ENCODE data around the gene SLC39A11.

DNA sequence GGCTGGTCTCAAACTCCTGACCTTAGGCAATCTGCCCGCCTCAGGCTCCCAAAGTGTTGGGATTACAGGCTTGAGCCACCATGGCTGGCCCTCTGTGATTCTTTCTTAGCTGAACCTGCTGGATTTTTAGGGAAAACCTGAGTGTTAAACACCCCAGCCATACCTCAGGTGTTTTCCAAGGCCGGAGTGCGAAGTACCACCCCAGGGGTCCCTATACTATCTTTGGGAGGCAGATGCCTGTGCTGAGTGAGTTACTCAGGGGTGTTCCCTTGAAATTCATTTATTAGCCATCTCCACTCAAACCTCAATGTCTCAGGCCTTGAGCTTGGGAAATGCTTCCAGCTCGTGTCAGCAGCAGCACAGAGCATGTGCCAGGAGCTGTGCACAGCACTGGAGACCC is 432.7 kb downstream of the SLC39A11 start:
- TF ChIP-seq POLR2AphosphoS5 (IDR thresholded peaks at IDR 0.05): no peak
- TF ChIP-seq, protein P1, sequence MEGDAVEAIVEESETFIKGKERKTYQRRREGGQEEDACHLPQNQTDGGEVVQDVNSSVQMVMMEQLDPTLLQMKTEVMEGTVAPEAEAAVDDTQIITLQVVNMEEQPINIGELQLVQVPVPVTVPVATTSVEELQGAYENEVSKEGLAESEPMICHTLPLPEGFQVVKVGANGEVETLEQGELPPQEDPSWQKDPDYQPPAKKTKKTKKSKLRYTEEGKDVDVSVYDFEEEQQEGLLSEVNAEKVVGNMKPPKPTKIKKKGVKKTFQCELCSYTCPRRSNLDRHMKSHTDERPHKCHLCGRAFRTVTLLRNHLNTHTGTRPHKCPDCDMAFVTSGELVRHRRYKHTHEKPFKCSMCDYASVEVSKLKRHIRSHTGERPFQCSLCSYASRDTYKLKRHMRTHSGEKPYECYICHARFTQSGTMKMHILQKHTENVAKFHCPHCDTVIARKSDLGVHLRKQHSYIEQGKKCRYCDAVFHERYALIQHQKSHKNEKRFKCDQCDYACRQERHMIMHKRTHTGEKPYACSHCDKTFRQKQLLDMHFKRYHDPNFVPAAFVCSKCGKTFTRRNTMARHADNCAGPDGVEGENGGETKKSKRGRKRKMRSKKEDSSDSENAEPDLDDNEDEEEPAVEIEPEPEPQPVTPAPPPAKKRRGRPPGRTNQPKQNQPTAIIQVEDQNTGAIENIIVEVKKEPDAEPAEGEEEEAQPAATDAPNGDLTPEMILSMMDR (IDR thresholded peaks at IDR 0.05): no peak
